Suppressor macrophage (primary cell): Measurements from ENCODE around the gene PCDHA8.
"Not testable (repeated sequence)": the region's sequence is repeated elsewhere in the genome, so short reads cannot be mapped to it uniquely, and the experiment has no call there.

Source experiments
- DNase-seq, 4 experiments: peaks; one replicate each; pipeline ENCODE4 v3.0.0-alpha.2; 2020 to 2022
- total RNA-seq, 17 experiments: gene quantifications; one replicate each; lab custom pipeline; 2026; ENCODE audit warnings: mixed read lengths in 6 of 17, inconsistent platforms in 3 of 17; lab: John Stamatoyannopoulos, UW

PCDHA8 gene
- total RNA-seq: 0 to 0.44 (median 0) reads per million in 17 experiments

- DNase-seq: peak in 2 of 4 experiments; percentile 10 to 18
Measured at GRCh38 chr5:140840978-140841962, at the start of gene PCDHA8. Gene PCDHA8 (plus strand): TSS chr5:140841187. CDS start chr5:140841322, 135 bp downstream.

- DNase-seq: no peak
Measured at GRCh38 chr5:140794595-140795258, 46.3 kb upstream of the PCDHA8 start, which contains the start of gene PCDHA2. Gene PCDHA2 (plus strand): TSS chr5:140794852.

DNA sequence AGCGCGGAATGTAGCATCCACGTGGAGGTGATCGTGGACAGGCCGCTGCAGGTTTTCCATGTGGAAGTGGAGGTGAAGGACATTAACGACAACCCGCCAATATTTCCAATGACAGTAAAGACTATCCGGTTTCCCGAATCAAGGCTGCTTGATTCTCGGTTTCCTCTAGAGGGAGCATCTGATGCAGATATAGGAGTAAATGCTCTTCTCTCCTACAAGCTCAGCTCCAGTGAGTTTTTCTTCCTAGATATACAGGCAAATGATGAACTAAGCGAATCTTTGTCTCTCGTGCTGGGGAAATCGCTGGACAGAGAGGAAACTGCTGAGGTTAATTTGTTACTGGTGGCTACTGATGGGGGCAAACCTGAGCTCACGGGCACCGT, 45.7 kb upstream of the PCDHA8 start:
- peak in 1 of 4 experiments; percentile 2 for DNase-seq

DNA sequence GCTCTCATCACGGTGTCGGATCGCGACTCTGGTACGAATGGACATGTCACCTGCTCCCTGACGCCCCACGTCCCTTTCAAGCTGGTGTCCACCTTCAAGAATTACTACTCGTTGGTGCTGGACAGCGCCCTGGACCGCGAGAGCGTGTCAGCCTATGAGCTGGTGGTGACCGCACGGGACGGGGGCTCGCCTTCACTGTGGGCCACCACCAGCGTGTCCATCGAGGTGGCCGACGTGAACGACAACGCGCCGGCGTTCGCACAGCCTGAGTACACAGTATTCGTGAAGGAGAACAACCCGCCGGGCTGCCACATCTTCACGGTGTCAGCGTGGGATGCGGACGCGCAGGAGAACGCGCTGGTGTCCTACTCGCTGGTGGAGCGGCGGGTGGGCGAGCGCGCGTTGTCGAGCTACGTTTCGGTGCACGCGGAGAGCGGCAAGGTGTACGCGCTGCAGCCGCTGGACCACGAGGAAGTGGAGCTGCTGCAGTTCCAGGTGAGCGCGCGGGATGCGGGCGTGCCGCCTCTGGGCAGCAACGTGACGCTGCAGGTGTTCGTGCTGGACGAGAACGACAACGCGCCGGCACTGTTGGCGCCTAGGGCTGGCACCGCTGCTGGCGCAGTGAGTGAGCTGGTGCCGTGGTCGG, 44.8 kb upstream of the PCDHA8 start:
- not testable (repeated sequence) for DNase-seq

GRCh38 chr5:140796718-140797095, 44.3 kb upstream of the PCDHA8 start:
- DNase-seq: no peak

DNA sequence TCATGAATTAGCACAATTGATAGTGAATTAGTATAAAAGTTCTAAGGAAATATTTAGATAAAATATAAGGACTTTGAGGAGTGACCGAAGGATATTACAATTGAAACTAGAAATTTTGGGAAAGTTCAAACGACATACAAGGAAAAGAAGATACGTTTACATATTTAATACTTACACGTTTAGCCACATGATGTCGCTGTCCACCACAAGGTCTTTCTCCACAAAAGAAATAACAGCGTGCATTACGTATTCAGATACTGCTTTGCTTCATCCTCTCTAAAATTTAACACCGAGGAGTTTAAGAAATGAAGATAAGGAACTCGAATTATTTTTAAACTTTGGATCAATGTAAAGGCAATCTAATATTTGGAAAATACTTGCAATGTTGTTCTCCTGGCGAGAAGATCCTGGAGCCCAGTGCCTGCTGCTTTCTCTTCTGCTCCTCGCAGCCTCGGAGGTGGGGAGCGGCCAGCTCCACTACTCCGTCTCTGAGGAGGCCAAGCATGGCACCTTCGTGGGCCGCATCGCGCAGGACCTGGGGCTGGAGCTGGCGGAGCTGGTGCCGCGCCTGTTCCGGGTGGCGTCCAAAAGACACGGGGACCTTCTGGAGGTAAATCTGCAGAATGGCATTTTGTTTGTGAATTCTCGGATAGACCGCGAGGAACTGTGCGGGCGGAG, 40.0 kb upstream of the PCDHA8 start, which contains the start of gene PCDHA3:
Gene PCDHA3, plus strand, starts transcription at position 242 of the 678 bp plus-strand sequence.
- DNase-seq: no peak

DNA sequence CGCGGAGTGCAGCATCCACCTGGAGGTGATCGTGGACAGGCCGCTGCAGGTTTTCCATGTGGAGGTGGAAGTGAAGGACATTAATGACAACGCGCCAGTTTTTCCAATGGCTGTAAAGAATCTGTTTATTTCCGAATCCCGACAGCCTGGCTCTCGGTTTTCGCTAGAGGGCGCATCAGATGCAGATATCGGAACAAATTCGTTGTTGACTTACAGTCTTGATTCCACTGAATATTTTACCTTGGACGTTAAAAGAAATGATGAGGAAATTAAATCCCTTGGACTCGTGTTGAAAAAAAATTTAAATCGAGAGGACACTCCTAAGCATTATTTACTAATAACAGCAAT, 39.5 kb upstream of the PCDHA8 start:
- no peak for DNase-seq

DNA sequence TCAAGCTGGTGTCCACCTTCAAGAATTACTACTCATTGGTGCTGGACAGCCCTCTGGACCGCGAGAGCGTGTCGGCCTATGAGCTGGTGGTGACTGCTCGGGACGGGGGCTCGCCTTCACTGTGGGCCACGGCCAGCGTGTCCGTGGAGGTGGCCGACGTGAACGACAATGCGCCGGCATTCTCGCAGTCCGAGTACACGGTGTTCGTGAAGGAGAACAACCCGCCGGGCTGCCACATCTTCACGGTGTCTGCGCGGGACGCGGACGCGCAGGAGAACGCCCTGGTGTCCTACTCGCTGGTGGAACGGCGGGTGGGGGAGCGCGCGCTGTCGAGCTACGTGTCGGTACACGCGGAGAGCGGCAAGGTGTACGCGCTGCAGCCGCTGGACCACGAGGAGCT, 38.6 kb upstream of the PCDHA8 start:
- DNase-seq: not testable (repeated sequence)

DNA sequence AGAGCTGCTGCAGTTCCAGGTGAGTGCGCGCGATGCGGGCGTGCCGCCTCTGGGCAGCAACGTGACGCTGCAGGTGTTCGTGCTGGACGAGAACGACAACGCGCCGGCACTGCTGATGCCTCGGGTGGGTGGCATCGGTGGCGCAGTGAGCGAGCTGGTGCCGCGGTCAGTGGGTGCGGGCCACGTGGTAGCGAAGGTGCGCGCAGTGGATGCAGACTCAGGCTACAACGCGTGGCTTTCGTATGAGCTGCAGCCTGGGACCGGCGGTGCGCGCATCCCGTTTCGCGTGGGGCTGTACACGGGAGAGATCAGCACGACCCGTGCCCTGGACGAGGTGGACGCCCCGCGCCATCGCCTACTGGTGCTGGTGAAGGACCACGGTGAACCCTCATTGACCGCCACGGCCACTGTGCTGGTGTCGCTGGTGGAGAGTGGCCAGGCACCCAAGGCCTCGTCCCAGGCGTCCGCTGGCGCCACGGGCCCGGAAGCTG, 38.2 kb upstream of the PCDHA8 start:
- no peak for DNase-seq

DNA sequence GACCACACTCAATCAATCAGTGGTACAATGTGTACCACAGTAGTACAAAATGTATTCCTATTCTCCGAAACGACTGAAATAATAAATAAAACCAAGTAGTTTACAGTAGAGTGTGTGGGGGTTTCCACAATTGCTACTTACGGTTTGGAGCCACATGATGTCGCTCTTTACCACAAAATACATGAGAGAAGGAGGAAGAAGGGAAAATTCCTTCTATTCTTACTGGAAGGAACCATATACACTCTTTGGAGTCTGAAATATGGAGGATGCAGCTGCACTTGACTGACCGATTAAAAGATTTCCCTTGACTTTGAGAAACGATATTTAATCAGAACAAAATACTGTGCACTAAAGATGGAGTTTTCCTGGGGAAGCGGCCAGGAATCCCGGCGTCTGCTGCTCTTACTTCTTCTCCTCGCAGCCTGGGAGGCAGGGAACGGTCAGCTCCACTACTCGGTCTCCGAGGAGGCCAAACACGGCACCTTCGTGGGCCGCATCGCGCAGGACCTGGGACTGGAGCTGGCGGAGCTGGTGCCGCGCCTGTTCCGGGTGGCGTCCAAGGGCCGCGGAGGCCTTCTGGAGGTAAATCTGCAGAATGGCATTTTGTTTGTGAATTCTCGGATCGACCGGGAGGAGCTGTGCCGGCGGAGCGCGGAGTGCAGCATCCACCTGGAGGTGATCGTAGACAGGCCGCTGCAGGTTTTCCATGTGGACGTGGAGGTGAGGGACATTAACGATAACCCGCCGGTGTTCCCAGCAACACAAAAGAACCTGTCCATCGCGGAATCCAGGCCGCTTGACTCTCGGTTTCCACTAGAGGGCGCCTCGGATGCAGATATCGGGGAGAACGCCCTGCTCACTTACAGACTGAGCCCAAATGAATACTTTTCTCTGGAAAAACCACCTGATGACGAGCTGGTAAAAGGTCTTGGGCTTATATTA, 33.9 kb upstream of the PCDHA8 start, which contains the start of gene PCDHA4:
Gene PCDHA4, plus strand, starts transcription at position 235 of the 942 bp plus-strand sequence.
- DNase-seq: peak; percentile 4 to 17 (median 12)

- not testable (repeated sequence) for DNase-seq
Measured at GRCh38 chr5:140808241-140808888, 32.6 kb upstream of the PCDHA8 start.

DNA sequence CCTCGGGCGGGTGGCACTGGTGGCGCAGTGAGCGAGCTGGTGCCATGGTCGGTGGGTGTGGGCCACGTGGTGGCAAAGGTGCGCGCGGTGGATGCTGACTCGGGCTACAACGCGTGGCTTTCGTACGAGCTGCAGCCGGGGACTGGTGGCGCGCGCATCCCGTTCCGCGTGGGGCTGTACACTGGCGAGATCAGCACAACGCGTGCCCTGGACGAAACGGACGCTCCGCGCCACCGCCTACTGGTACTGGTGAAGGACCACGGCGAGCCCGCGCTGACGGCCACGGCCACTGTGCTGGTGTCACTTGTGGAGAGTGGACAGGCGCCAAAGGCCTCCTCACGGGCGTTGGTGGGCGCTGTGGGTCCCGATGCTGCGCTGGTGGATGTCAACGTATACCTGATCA, 32.1 kb upstream of the PCDHA8 start:
- no peak for DNase-seq

GRCh38 chr5:140821375-140822280, 19.4 kb upstream of the PCDHA8 start, which contains the start of gene PCDHA5:
Gene PCDHA5 (plus strand): TSS chr5:140821613.
- DNase-seq: peak; percentile 16 to 33 (median 26)

DNA sequence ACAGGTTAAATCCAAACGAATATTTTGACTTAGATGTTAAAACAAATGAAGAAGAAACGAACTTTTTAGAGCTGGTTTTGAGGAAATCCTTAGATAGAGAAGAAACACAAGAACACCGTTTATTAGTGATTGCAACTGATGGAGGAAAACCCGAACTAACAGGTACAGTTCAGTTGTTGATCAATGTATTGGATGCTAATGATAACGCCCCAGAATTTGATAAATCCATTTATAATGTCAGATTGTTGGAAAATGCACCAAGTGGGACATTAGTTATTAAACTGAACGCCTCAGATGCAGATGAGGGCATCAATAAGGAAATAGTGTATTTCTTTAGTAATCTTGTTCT, 18.7 kb upstream of the PCDHA8 start:
- DNase-seq: no peak

DNA sequence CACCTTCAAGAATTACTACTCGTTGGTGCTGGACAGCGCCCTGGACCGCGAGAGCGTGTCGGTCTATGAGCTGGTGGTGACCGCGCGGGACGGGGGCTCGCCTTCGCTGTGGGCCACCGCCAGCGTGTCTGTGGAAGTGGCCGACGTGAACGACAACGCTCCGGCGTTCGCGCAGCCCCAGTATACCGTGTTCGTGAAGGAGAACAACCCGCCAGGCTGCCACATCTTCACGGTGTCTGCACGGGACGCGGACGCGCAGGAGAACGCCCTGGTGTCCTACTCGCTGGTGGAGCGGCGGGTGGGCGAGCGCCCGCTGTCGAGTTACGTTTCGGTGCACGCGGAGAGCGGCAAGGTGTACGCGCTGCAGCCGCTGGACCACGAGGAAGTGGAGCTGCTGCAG, 18.0 kb upstream of the PCDHA8 start:
- DNase-seq: not testable (repeated sequence)

DNA sequence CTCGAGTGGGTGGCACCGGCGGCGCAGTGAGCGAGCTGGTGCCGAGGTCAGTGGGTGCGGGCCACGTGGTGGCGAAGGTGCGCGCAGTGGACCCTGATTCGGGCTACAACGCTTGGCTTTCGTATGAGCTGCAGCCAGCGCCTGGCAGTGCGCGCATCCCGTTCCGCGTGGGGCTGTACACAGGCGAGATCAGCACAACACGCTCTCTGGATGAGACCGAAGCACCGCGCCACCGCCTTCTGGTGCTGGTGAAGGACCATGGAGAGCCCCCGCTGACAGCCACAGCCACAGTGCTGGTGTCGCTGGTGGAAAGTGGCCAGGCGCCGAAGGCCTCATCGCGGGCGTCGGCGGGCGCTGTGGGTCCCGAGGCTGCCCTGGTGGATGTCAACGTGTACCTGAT, 17.5 kb upstream of the PCDHA8 start:
- DNase-seq: no peak

DNA sequence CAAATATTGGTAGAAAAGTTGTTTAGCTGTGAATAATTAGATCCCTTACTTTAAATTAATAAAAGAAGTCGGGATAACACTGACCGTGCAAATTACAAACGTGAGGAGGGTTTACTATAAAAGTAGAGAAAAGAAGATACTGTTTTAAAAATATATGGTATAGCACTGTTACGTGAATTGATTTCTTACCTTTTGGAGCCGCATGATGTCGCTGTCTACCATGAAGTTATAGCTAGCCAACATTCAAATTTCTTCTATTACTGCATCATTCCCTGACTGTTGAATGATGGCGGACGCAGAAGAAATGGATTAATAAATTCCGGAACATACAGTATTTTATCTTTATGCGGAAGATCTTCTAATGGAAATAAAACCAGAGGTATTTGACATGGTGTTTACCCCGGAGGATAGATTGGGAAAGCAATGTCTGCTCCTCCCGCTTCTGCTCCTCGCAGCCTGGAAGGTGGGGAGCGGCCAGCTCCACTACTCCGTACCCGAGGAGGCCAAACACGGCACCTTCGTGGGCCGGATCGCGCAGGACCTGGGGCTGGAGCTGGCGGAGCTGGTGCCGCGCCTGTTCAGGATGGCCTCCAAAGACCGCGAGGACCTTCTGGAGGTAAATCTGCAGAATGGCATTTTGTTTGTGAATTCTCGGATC, 13.2 kb upstream of the PCDHA8 start, which contains the start of gene PCDHA6:
Gene PCDHA6, plus strand, starts transcription at position 257 of the 658 bp plus-strand sequence. Its CDS starts 132 bp downstream, at position 389.
- DNase-seq: peak in 1 of 4 experiments; percentile 1

DNA sequence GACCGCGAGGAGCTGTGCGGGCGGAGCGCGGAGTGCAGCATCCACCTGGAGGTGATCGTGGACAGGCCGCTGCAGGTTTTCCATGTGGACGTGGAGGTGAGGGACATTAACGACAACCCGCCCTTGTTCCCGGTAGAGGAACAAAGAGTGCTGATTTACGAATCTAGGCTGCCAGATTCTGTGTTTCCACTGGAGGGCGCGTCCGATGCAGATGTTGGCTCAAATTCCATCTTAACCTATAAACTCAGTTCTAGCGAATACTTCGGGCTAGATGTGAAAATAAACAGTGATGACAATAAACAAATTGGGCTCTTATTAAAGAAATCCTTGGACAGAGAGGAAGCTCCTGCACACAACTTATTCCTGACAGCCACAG, 12.6 kb upstream of the PCDHA8 start:
- no peak for DNase-seq
